NAMALWA (cell line): ENCODE measurements around the gene SHISAL1.

Experiments
- DNase-seq: peaks from one replicate; pipeline ENCODE4 v3.0.0-alpha.2; 2015; ENCODE audit warnings: low spot score

Gene SHISAL1

DNA sequence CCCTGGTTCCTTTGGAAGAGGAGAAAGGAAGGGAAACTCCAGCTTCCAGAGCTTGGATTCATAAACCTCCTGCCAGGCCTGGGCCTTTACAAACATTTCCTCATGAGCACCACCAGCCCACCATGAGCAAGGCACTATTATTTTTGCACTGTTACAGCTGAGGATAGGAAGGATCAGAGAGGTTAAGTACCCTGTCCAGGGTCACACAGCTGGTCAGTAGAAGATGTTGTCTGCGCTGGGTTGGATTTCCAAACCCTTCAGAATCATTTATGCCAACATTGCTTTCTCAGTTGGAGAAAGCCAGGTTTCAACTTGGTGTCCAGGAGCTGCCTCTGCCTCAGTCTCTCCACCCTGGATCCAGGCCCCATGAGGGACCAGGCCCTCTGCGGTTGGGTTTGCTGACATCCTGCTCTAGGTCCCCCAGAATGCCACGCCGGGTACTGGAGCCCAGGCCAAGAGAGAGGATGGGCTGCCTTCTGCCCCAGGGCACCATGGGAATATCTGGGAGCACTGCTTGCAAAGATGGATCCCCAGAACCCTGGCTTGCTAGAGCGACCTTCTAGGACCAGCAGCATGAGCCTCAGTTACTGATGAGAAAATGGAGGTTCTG lies 29.7 kb upstream of the SHISAL1 start:
- DNase-seq, result no peak

DNA sequence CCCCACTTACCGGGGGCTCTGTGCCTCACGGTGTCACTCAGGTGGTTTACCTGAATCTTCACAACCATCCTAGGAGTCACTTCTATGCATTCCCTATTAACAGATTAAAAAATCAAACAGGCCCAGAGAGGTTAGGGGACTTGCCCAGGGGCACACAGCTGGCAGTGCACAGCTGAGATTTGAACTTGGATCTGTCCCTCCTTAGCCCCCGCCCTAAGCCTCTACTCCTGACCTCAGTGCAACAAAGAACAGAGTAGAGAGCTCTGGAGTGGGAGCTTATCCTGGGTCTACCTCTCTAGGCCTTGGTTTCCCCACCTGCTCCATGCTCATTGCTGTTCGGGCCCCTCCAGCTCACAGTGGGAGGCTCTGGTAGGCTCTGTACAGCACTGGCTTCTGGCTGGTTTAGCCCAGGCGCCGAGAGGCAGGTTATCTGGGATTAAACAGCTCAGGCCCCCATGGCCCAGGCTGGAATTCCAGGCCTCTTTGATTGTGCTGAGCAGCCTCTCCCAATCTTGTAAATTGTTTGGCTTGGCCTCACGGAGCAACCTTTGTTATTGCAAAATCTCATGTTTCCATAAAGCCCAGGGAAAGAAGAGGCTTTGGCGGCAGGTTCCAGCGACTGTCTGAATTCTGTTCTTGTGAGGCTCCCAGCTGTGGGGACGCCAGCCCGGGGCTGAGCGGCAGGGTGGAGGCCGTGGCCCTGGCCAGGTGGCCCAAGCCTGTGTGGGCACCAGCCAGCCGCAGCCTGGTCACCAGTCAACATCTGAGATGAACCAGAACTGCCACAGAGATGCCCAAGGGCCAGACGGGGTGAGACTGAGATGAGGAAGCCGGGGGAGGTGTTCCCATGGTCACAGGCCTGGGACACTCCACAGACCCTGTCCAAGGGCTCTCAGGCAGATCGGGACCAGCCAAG lies 28.9 kb upstream of the SHISAL1 start:
- no peak for DNase-seq

DNA sequence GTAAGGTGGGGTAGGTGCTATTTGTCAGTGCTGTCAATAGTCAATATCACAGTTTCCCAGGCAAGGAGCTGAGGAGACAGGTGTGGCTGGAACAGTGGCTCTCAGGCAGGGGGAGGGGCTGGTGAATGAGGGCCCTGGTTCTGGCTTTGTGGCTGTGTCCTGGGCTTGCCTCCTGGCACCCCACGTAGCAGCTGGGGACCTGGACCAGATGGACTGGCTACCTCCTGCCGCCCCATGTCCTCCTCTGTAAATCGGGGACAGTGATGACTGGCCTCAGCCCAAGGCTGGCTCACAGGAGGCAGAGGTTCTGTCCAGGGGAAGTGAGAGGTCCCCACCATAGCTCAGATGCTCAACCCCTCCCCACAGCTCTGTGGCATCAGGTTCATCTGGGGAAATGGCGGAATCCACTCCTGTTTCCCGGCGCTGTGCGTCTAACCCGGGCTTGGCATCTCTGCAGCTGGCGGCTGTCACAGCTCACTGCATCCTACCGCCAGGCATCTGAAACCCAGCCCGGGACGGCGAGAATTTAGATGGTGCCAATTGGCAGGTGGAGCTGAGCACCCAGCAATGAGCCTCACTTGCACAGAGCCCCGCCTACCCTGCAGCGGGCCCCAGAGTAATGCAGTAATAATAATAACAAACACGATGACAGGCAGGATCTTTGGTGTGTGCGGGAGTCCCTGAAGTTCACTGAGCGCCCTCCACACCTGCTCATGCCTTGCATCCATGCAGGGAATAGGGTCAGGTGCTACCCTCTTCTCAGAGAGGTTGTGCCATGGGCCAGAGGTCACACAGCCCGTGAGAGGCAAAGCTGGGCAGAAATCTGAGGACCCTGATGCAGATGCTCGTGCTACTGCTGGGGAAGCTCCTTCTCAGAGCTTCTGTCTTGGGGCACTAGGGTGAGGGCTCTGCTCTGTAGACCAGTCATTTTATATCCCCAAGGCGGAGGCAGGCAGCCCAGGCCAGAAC lies 27.8 kb upstream of the SHISAL1 start:
- no peak for DNase-seq

DNA sequence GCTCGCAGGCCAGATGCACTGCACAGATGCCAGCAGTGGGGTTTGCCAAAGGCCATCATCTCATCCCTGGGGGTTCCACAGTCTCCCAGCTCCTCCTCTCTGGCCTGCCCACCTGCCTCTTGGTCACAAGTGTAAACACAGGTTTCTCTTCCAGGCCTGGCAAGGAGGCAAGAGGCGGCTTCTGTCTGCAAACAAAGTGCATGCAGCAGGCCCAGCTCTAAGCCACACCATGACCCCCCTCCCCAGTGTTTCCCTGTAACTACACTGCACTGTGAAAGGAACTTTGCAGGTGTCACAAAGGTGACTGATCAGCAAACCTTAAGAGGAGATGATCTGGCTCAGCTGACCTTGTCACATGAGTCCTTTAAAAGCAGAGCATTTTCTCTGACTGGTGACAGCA lies 26.2 kb upstream of the SHISAL1 start:
- DNase-seq, result no peak

DNA sequence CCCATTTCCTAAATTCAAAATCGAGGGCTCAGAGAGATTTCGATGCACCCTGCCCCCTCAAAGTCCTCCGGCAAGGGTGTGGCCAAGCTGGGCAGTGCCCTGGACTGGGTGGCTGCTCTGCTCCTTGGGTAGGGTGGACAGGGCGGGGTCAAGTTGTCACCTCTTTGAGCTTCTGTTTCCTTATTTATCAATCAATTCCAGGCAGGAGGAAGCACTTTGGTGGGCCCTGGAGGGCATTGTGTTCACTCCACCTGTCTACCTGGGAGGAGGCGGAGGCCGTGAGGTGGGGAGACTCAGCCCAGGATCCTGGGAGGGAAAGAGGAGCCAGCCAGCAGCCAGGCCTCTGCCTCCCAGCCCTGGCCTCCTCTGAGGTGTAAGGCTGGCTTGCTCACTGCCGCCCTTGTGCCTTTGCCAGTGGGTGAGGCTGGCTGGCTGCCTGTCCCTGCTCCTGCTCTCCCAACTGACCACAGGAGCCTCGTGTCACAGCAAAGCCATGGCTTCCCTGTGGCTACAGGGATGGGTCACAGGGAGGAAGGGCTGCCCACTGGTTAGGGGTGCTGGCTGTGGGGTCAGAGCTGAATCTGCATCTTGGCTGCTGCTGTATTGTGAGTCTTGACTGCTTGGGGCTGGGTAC lies 25.5 kb upstream of the SHISAL1 start:
- DNase-seq, result no peak

DNA sequence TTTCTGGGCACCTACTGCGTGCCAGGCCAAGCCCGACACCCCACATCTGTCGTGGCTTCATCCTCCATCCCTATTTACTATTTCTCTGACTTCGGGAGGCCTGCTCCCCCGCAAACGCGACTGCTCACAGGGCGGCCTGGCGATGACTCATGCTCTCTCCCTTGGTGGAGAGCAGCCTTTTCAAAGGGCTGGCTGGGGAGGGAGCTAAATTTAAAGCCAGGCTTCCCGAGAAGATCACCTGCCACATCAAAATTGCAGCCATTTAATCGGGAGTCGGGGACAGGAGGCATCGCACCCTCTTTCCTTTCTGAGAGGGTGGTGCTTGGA lies 24.9 kb upstream of the SHISAL1 start:
- no peak for DNase-seq

DNA sequence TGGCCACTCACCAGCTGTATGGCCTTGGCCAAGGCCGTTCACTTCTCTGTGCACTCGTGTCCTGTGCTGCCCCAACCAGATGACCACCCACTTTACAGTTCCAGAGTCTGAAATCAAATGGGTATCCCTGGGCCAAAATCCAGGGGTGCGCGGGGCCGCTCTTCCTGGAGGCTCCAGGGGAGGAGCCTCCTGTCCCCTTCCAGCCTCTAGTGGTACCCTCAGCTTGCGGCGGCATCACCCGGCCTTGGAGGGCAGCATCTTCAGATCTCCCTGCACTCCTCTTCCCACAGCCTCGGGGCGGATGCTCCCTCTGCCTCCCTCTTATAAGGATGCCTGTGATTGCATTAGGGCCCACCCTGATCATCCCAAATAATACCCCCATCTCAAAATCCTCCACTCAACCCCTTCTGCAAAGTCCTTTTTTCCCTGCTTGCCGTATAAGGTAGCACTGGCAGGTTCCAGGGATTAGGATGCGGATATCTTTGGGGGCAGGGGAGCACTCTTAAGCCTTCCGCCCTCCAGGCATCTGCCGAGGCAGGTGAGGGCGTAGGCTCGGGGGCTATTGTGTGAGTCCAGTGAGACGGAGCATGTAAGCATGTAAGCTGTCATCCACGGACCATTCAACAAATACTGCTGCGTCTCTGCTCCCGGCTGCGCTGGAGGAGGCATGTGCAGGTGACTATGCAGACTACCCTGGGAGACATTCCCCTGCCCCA lies 24.4 kb upstream of the SHISAL1 start:
- DNase-seq, result no peak

DNA sequence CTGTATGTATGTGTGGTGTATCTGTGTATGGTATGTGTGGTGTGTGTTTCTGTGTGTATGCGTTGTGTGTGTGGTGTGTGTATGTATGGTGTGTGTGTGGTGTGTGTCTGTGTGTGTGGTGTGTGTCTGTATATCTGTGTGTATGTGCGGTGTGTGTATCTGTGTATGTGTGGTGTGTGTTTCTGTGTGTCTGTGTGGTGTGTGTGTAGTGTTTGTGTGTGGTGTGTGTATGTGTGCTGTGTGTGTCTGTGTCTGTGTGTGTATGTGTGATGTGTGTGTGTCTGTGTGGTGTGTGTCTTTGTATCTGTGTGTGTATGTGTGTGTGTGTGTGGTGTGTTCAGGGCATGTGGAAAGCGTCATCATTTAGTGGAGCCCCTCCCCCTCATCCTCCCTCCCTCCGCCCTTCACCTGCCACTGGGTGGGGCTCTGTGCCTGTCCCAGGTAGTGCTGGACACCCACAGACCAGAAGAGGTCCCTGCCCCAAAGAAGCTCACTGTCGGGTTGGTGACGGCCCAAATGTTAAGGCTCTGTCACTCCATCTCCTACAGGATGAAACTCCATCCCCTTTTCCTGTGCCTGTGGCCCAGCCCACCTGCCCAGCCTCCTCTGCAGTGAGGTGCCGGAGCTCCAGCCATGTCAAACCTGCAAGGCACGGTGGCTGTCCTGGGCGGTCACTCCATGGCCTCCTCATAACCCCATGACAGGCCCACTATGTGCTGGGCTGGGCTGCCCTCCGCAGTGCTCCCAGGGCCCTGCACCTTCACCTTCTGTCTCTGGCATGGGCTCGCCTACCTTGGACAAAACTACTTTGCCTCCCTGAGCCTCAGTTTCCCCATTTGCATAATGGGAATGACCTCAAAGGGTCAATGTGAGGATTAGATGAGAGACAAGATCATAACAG lies 23.4 kb upstream of the SHISAL1 start:
- no peak for DNase-seq

DNA sequence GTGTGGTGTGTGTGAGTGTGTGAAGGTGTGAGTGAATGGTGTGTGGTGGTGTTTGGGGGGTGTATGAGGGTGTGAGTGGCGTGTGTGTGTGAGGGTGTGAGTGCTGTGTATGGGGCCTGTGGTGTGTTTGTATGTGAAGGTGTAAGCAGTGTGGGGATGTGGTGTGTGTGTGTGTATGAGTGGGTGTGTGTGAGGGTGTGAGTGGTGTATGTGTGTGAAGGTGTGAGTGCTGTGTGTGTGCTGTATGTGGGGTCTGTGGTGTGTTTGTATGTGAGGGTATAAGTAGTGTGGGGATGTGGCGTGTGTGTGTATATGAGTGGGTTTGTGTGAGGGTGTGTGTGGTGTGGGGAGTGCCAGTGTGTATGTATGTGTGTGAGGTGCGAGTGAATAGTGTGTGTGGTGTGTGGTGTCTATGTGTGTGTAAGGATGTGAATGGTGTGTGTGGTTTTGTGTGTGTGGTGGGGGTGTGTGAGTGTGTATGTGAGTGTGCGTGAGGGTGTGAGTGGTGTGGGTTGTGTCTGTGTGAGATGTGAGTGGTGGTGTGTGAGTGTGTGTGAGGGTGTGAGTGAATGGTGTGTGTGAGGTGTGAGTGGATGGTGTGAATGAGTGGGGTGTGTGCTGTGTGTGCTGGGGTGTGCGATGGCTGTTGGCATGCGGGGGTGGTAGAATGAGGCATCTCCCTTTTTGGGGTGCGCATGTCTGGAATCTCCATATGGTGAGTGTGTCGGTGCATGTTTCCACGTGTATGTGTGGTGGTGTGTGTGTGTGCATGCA lies 22.5 kb upstream of the SHISAL1 start:
- no peak for DNase-seq

DNA sequence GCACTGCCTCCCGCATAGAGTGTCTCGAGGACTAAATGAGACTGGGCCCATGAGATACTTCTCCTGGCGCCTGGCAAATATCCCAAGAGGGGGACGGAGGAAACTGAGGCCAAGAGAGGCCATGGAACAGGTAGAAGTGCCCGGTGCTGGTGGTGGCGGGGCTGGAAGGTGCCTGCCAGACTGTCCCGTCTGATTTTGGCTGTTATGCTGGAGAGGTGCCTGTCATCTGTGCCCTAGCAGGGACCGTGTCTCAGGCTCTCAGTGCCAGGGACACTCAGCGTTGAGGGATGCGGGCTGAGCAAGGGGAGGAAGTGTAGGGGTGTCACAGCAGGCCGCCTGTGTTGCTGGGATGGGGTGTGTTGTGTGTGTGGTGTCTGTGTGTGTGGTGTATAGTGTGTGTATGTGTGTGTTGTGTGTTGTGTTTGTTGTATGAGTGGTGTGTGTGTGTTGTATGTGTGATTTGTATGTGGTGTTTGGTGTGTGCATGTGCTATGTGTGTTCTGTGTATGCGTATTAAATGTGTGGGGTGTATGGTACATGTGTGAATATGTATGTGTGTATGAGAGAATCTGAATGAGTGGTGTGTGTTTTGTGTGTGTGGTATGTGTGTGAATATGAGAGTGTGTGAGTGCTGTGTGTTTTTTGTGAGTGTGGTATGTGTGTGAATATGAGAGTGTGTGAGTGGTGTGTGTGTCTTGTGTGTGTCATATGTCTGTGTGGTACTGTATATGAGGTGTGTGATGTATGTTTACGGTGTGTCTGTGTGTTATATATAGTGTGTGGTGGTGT lies 21.3 kb upstream of the SHISAL1 start:
- DNase-seq, result no peak

DNA sequence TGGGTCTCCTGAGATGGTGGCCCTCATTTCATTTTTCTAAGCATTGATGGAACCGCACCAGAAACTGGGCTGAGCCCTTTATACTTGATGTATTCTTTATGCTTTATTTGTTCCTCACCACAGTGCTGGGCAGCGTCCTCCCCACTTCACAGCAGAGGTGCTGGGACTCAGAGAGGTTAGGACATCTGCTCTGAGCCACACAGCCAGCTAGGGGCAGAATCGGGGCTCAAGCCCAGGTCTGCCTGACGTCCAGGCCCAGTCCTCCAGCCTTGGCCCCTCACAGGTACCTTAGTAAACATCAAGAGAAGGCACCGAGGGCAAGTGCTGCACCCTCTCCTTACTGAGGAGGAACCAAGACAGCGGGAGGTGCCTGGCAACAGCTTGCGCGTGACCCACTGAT lies 20.2 kb upstream of the SHISAL1 start:
- DNase-seq, result no peak

DNA sequence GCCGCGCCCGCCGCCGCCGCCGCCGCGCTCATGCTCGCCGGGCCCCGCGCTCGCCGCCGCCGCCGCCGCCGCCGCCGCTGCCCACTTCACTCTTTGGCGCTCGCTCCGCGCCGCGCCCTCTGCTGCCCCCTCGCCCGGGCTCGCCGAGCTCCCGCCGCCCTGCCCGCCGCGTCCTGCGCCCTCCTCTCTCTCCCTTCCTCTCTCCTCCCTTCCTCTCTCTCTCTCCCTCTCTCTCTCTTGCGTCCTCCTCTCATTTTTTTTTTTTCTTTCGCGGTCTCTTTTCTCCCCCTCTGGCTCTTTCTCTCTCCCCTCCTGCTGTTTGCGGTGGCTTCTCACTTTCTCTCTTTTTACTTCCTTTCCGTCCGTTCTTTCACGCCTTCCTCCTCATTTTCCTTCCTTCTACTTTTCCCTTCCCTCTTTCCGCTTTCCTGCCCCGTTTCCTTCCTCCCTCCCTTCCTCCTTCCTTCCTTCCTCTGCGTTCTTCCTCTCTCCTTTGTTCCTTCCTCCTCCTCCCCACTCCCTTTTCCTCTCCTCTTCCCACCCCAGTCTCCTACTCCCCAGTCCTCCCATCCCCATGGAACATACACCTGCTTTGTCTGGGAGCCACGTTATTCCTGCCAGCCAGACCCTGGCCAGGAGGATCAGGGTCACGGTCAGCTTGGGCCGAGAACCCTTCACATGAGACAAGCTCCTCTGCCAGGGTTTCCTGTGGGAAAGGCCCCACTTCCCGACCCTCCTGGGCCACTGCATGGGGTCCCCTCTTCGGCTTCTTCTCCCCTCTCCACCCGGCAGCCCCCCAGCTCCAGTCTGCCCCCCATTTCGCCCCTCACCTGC lies 19.3 kb upstream of the SHISAL1 start:
- no peak for DNase-seq

DNA sequence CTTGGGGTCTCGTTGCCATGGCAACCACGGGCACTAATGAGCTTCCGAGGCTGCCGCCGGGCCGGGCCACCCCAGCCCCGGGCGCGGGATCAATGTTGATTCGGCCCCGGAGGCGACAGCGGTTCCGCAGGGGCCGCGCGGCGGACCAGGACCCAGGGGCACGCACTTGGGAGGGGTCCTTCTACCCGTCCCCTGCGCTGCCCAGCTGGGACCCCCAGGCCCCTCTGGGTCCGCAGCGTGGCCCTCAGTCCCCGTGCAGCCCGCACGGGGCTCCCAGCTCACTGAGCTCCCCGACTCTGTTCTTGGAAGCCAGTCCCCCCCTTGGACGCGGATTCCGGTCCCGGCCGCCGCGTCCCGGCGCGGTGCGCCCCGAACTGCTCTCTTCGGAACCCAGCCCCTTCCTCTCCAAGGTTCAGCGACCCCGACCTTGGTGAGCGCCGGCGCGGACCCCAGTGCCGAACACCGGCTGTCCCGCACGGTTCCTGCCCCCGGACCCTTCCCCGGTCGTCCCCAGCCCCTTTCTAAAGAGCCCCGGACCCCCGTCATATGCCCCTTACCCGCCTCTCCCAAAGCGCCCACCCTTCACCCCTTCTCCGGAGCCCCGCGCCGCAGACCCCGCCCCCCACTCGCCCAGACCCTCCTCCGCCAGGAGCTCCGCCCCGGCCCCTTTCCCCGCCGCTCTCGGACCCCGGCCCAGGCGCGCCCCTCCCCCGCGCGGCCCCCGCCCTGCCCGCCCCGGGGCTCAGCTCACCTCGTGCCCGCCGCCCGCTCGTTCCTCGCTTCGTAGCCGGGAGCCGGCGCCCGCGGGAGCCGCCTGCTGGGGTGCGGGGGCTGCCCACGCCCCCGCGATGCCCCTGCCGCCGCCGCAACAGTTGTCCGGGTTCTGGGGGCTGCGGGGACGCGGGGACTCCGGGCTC lies 18.3 kb upstream of the SHISAL1 start:
- DNase-seq, result no peak

DNA sequence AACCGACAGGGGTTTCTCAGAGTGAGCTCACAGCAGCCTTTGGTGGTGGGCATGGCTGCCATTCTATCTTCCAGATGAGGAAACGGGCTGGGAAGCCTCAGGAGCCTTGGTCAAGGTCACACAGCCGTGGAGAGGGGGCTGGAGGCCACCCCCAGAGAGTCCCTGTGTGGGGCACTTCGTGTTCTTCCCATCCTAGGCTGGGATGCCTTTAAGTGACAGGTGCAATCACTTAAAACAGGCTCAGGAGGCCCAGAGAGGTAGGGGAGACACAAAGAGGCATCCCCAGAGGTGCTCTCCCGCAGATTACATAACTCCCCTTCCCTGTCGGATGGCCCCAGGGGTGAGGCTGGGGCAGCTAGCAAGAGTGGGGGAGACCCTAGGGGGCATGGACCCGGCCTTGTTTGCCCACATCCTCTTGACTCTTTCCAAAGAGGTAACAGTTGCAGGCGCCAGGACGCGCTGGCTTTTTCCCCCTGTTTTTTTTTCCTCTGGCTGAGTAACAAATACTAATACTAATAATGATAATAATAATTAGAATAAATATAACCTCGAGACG lies 17.5 kb upstream of the SHISAL1 start:
- no peak for DNase-seq

DNA sequence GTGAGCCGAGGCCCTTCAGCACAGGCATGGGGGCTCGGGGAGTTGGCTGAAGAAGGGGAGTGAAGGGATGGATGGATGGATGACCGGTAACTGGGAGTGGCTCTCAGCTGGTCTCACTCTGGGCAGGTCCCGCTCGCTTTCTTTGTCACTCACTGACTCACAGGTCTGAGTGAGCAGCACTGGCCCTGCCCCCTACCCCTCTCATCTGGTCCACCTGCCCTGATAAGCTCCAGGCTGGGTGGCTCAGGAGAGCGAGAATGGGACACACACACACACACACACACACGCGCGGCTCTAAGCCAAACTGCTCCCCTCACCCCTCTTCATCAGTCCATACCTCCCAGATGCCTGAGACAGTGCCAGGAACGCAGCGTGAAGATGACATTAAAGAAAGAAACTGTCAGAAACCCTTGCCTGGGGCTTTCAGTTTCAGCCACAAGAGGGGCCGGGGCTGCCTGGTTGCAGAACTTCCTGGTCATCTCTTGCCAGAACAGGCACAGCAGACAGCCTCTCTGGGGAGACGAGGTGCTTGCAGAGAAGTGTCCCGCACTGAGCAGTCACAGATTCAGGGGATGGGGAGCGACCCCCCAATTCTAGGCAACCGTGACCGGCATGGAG lies 16.5 kb upstream of the SHISAL1 start:
- peak; percentile 41 for DNase-seq

DNA sequence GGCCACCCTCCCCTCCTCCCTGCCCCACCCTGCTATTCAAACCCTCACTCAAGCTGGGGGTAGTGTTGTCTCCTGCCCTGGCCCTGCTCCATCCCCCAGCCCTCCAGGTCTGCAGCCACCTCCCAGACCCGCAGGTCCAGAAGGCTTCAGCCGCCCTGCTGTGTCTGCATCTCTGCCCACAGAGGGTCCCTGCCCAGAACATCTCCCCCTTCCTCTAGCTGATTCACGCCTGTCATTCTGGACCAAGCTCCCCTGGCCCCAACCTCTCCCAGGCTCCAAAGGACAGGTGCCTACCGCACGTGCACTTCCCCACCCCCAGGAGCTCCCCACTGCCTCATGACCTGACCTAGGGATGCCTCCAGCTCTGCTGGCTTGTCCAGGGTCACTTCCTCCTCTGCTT lies 16.0 kb upstream of the SHISAL1 start:
- DNase-seq, result no peak
